HG03139 (cell line): ENCODE results near the gene ANKS1A.
"Not testable (repeated sequence)": the region's sequence is repeated elsewhere in the genome, so short reads cannot be mapped to it uniquely, and the experiment has no call there.

Source experiments
- ATAC-seq: cut with Tn5 transposase; IDR thresholded peaks from one replicate; pipeline ENCODE4 v1.9.1; 2021; ENCODE audit not compliant: unreplicated experiment

The ANKS1A gene

GRCh38 chr6:34885837-34886236 lies 3.2 kb upstream of the ANKS1A start:
- ATAC-seq = not testable (repeated sequence)

- ATAC-seq = no peak
Observed at GRCh38 chr6:34887753-34888513, 1.1 kb upstream of the ANKS1A start, which contains the start of gene TAF11. TSS of gene TAF11 (minus strand) at chr6:34888042. CDS start at chr6:34887957, 85 bp downstream.

GRCh38 chr6:34888514-34888856 lies 570 bp upstream of the ANKS1A start:
- no peak for ATAC-seq

GRCh38 chr6:34890533-34890925 lies 1.5 kb downstream of the ANKS1A start:
- ATAC-seq = no peak

GRCh38 chr6:34891296-34891695 lies 2.2 kb downstream of the ANKS1A start:
- ATAC-seq = no peak

- ATAC-seq = no peak
Observed at GRCh38 chr6:34894693-34895092, 5.6 kb downstream of the ANKS1A start.

GRCh38 chr6:34897130-34897529 lies 8.1 kb downstream of the ANKS1A start:
- ATAC-seq = no peak

- ATAC-seq = no peak
Observed at GRCh38 chr6:34897716-34898115, 8.7 kb downstream of the ANKS1A start.

GRCh38 chr6:34899748-34900147 lies 10.7 kb downstream of the ANKS1A start:
- not testable (repeated sequence) for ATAC-seq

GRCh38 chr6:34900321-34901031 lies 11.4 kb downstream of the ANKS1A start:
- no peak for ATAC-seq

- ATAC-seq = no peak
Observed at GRCh38 chr6:34901930-34902329, 12.9 kb downstream of the ANKS1A start.

- no peak for ATAC-seq
Observed at GRCh38 chr6:34904990-34905613, 16.0 kb downstream of the ANKS1A start.

GRCh38 chr6:34906826-34907225 lies 17.8 kb downstream of the ANKS1A start:
- no peak for ATAC-seq

- ATAC-seq = no peak
Observed at GRCh38 chr6:34908194-34908593, 19.1 kb downstream of the ANKS1A start.

GRCh38 chr6:34909320-34909883 lies 20.3 kb downstream of the ANKS1A start:
- ATAC-seq = no peak

- ATAC-seq = no peak
Observed at GRCh38 chr6:34911822-34912221, 22.8 kb downstream of the ANKS1A start.

- ATAC-seq = no peak
Observed at GRCh38 chr6:34912715-34913464, 23.8 kb downstream of the ANKS1A start.

GRCh38 chr6:34914358-34914757 lies 25.3 kb downstream of the ANKS1A start:
- no peak for ATAC-seq

GRCh38 chr6:34916348-34916967 lies 27.4 kb downstream of the ANKS1A start:
- ATAC-seq = no peak

GRCh38 chr6:34917626-34918285 lies 28.7 kb downstream of the ANKS1A start:
- ATAC-seq = no peak
